GM12878 (cell line): Measurements from ENCODE around the gene MAML2. TPM values are rescaled to one million over a fixed set of nuclear protein-coding genes. Genes with fewer than 3 reads are reported as not detected.

Experiments used
- ATAC-seq: fragments of 200-7000 bp; cut with Tn5 transposase; 3 replicates; pipeline ENCODE4 v1.9.1; 2020; ENCODE audit warnings: mild to moderate bottlenecking, moderate library complexity
- BruUV-seq: library from RNA; stranded (reverse); fragments of 400-500 nt; replicated peaks from 2 replicates; lab custom pipeline; 2021; lab: Mats Ljungman, UMichigan
- CTCF ChIA-PET: fragments of 300-600 bp; sonication (Branson Sonifier 250); formaldehyde crosslinking; extraction: SDS; loops from one replicate; lab custom pipeline; 2021; ENCODE audit warnings: inconsistent platforms; lab: Yijun Ruan, JAX
- POLR2A ChIA-PET: fragments of 350-600 bp; formaldehyde crosslinking; extraction: SDS; loops from one replicate; lab custom pipeline; 2021; ENCODE audit warnings: inconsistent platforms; lab: Charles Lee
- RAD21 ChIA-PET: fragments of 300-600 bp; sonication (Branson Sonifier 250); formaldehyde crosslinking; loops from one replicate; lab custom pipeline; 2023; ENCODE audit warnings: antibody characterized with exemption; ENCODE audit not compliant: unreplicated experiment; lab: Charles Lee
- SMC1A ChIA-PET: fragments of 300-600 bp; sonication (Branson Sonifier 250); formaldehyde crosslinking; loops from one replicate; lab custom pipeline; 2023; ENCODE audit not compliant: unreplicated experiment, uncharacterized antibody; lab: Charles Lee
- DNase-seq: peaks from one replicate; pipeline ENCODE4 v3.0.0-alpha.2; 2011; ENCODE audit warnings: low read depth, low spot score
- FAIRE-seq: peaks from 3 replicates; lab custom pipeline; 2011; peaks lifted over from hg19 to GRCh38; lab: Jason Lieb, UNC
- H2AFZ ChIP-seq: 2 replicates; pipeline ENCODE4 v1.6.0; 2011; ENCODE audit warnings: low read depth, low read length, control low read depth; ENCODE audit not compliant: control insufficient read depth
- H3K27ac ChIP-seq: 2 replicates; pipeline ENCODE4 v1.5.1; 2011; ENCODE audit warnings: control low read depth; ENCODE audit not compliant: control insufficient read depth, insufficient read depth
- H3K27me3 ChIP-seq, 2 experiments: replicated peaks in 1 of 2; 2 replicates each; pipeline versions ENCODE4 v1.6.0 to v1.6.1; 2011; ENCODE audit warnings: low read length in 1 of 2; ENCODE audit not compliant: control insufficient read depth in 2 of 2, insufficient read depth in 2 of 2
- H3K36me3 ChIP-seq, 2 experiments: 2 replicates each; pipeline ENCODE4 v1.5.1; 2011; ENCODE audit warnings: low read length in 1 of 2; ENCODE audit not compliant: control insufficient read depth in 2 of 2, insufficient read depth in 2 of 2
- H3K4me1 ChIP-seq: 2 replicates; pipeline ENCODE4 v1.6.1; 2011; ENCODE audit warnings: mild to moderate bottlenecking, low read length, moderate library complexity, mixed read lengths; ENCODE audit not compliant: control insufficient read depth, insufficient read depth
- H3K4me2 ChIP-seq: 2 replicates; pipeline ENCODE4 v1.6.0; 2011; ENCODE audit warnings: control low read depth; ENCODE audit not compliant: control insufficient read depth, insufficient read depth
- H3K4me3 ChIP-seq: fragments of 200-600 bp; sonication (generic); 2 replicates; pipeline ENCODE4 v1.5.1; 2016
- H3K79me2 ChIP-seq: 2 replicates; pipeline ENCODE4 v1.6.0; 2011; ENCODE audit warnings: low read length; ENCODE audit not compliant: control insufficient read depth, insufficient read depth
- H3K9ac ChIP-seq: 2 replicates; pipeline ENCODE4 v1.8.0; 2011; ENCODE audit warnings: low read length, control low read depth, mixed read lengths; ENCODE audit not compliant: control insufficient read depth, insufficient read depth
- H3K9me3 ChIP-seq: replicated peaks from 3 replicates; pipeline ENCODE4 v1.5.1; 2011; ENCODE audit warnings: mild to moderate bottlenecking, low read length; ENCODE audit not compliant: control insufficient read depth, insufficient read depth
- H4K20me1 ChIP-seq: 2 replicates; pipeline ENCODE4 v1.6.0; 2011; ENCODE audit not compliant: control insufficient read depth, insufficient read depth
- ATF2 ChIP-seq: IDR thresholded peaks from 2 replicates; pipeline ENCODE4 v1.6.1; 2012; ENCODE audit warnings: low read length, inconsistent platforms
- ATF7 ChIP-seq: fragments of 450-650 bp; IDR thresholded peaks from 2 replicates; pipeline ENCODE4 v1.6.1; 2016; ENCODE audit warnings: low read depth, mild to moderate bottlenecking
- MEF2B ChIP-seq: fragments of 450-650 bp; IDR thresholded peaks from 2 replicates; pipeline ENCODE4 v1.6.1; 2018; ENCODE audit warnings: mild to moderate bottlenecking, moderate library complexity; ENCODE audit not compliant: partially characterized antibody, poor library complexity, severe bottlenecking
- PAX8 ChIP-seq: fragments of 450-650 bp; IDR thresholded peaks from 2 replicates; pipeline ENCODE4 v1.6.1; 2017; ENCODE audit warnings: mild to moderate bottlenecking, moderate library complexity
- RAD51 ChIP-seq: fragments of 450-650 bp; IDR thresholded peaks from 2 replicates; pipeline ENCODE4 v1.6.1; 2016; ENCODE audit warnings: moderate library complexity, mild to moderate bottlenecking, inconsistent platforms
- STAT1 ChIP-seq: fragments of 450-650 bp; conservative IDR thresholded peaks from 2 replicates; pipeline ENCODE4 v1.6.1; 2014; ENCODE audit warnings: antibody characterized with exemption, mild to moderate bottlenecking
- TARDBP ChIP-seq: IDR thresholded peaks from 2 replicates; pipeline ENCODE4 v1.6.1; 2016; ENCODE audit warnings: borderline replicate concordance
- ZNF687 ChIP-seq: fragments of 450-650 bp; IDR thresholded peaks from 2 replicates; pipeline ENCODE4 v1.6.1; 2017; ENCODE audit warnings: mild to moderate bottlenecking, moderate library complexity
- whole genome bisulfite sequencing: methylation state at CpG from one replicate; pipeline ENCODE4 v1.1.6; 2016; ENCODE audit warnings: low lambda C conversion rate; ENCODE audit not compliant: insufficient replicate concordance, insufficient coverage; ENCODE audit errors: missing lambda C conversion rate; 5-methylcytosine and 5-hydroxymethylcytosine counted together
- in situ Hi-C: fragments of 300-500 bp; cut with MboI; formaldehyde crosslinking; loops from 9 replicates; pipeline ENCODE4 v1.14.3; 2018; ENCODE audit warnings: mixed read lengths
- intact Hi-C: fragments of 100-400 bp; cut with micrococcal nuclease; formaldehyde crosslinking; loops from one replicate; pipeline ENCODE4 v1.14.2; 2022; ENCODE audit not compliant: unreplicated experiment
- polyA plus RNA-seq, 11 experiments: library from polyadenylated mRNA; depleted of rRNA in 4 of 11; unstranded in 6 of 11; stranded (reverse) in 5 of 11; fragments of >200 nt; fragmentation: Nextera tagmentation in 4 of 11; fragmentation: Illumina TruSeq in 1 of 11; extraction: Ambion mirVana in 4 of 11; extraction: Trizol in 1 of 11; gene quantifications; 1 replicate in 1 of 11; 2 replicates in 10 of 11; pipeline versions ENCODE4 v1.2.1 to v1.2.3, GENCODE V29; 2011 to 2016; ENCODE audit warnings: inconsistent platforms in 2 of 11, missing spikeins in 2 of 11, low read depth in 1 of 11
- total RNA-seq, 4 experiments: library from RNA; depleted of rRNA in 3 of 4; stranded (reverse); fragments of >200 nt in 3 of 4; fragmentation: Illumina TruSeq in 1 of 4; extraction: Trizol in 1 of 4; gene quantifications; 2 replicates each; pipeline versions ENCODE4 v1.2.1 to v1.2.3, GENCODE V29; 2013 to 2021

The MAML2 gene
- total and polyA plus RNA-seq, 10 of the 15 experiments (the other 5 are each of a cell fraction or from before 2014, with no cell fraction given): 2.5 to 15.1 (median 12.0) TPM

- no peak for FAIRE-seq
- no peaks in the 10 kb centered on the region for H3K27me3 ChIP-seq
- in situ Hi-C loops (no loop called here), intact Hi-C loops (no loop called here)
- ChIA-PET RAD21 (interaction anchor here (7.0 kb wide), 1 partner anchor 325 kb away, joined by 94 read pairs; the partner anchor contains the start of gene MAML2), CTCF (no interaction called here), POLR2A (no interaction called here), SMC1A (interaction anchor here (0.7 to 7.0 kb wide), 2 partner anchors 35 to 377 kb away, joined by 4 to 85 read pairs; no protein-coding TSS in a partner anchor)
- no peak overlapping the region for H3K4me3 ChIP-seq
- H3K79me2 ChIP-seq: no peaks in the 10 kb centered on the region; the same call in none of the 2 replicates
- TF ChIP-seq RAD51 (no peak), STAT1 (no peak), MEF2B (no peak), ZNF687 (no peak), ATF2 (no peak), PAX8 (no peak), TARDBP (no peak), ATF7 (no peak)
- H3K4me2 ChIP-seq: no peak overlapping the region
- BruUV-seq: no TSS peak
- peaks cover 20% of the 10 kb centered on the region for H3K4me1 ChIP-seq
- no peaks in the 10 kb centered on the region for H3K36me3 ChIP-seq
- no peak overlapping the region for H3K27ac ChIP-seq
- DNase-seq: no peak
- no peaks in the 10 kb centered on the region; the same call in 2 of the 3 replicates for H3K9me3 ChIP-seq
- ATAC-seq: no peak
- H2AFZ ChIP-seq: no peak overlapping the region
- no peaks in the 10 kb centered on the region; the same call in 1 of the 2 replicates for H4K20me1 ChIP-seq
- WGBS: 96% methylated on average over 3 of the region's 3 CpGs
- H3K9ac ChIP-seq: no peak overlapping the region
Observed at GRCh38 chr11:96017856-96018255, 325.1 kb downstream of the MAML2 start.
